A549 (cell line): Measurements from ENCODE around the gene PIP4K2A.

Experiments
- CBX8 ChIP-seq: fragments of 200-600 bp; sonication (generic); IDR thresholded peaks from 2 replicates; pipeline ENCODE4 v1.6.1; 2016
- CTCF ChIP-seq: fragments of >200 bp; sonication (Bioruptor Twin); formaldehyde crosslinking; IDR thresholded peaks from 3 replicates; pipeline ENCODE4 v1.5.1; 2016
- EHMT2 ChIP-seq: fragments of 200-600 bp; sonication (generic); IDR thresholded peaks from 2 replicates; pipeline ENCODE4 v1.6.1; 2016; ENCODE audit warnings: antibody characterized with exemption, low read depth, mild to moderate bottlenecking, moderate library complexity
- EP300 ChIP-seq, 2 experiments: fragments of >200 bp; sonication (Bioruptor Twin); formaldehyde crosslinking; IDR thresholded peaks; 2 replicates in 1 of 2; 3 replicates in 1 of 2; pipeline ENCODE4 v1.6.1; 2016 to 2017
- HDAC2 ChIP-seq: fragments of 200-600 bp; sonication (generic); IDR thresholded peaks from 2 replicates; pipeline ENCODE4 v1.6.1; 2016
- KDM5A ChIP-seq: fragments of 200-600 bp; sonication (generic); IDR thresholded peaks from 2 replicates; pipeline ENCODE4 v1.6.1; 2016; ENCODE audit warnings: antibody characterized with exemption, mild to moderate bottlenecking
- MAX ChIP-seq: IDR thresholded peaks from 2 replicates; pipeline ENCODE4 v1.6.1; 2012
- MYC ChIP-seq: IDR thresholded peaks from 2 replicates; pipeline ENCODE4 v1.6.1; 2012; ENCODE audit warnings: mild to moderate bottlenecking, inconsistent platforms, low read length, improper control_type of control experiment, borderline replicate concordance
- POLR2A ChIP-seq: IDR thresholded peaks from 2 replicates; pipeline ENCODE4 v1.6.1; 2012; ENCODE audit warnings: mild to moderate bottlenecking, low read length
- POLR2AphosphoS2 ChIP-seq: conservative IDR thresholded peaks from 2 replicates; pipeline ENCODE4 v1.6.1; 2012; ENCODE audit warnings: low read length, improper control_type of control experiment, inconsistent platforms
- RAD21 ChIP-seq, 2 experiments: fragments of >200 bp in 1 of 2; sonication (Bioruptor Twin) in 1 of 2; formaldehyde crosslinking in 1 of 2; IDR thresholded peaks in 1 of 2; conservative IDR thresholded peaks in 1 of 2; 2 replicates in 1 of 2; 3 replicates in 1 of 2; pipeline ENCODE4 v1.6.1; 2012 to 2018; ENCODE audit warnings: inconsistent platforms in 1 of 2
- TP53 ChIP-seq: fragments of 250-450 bp; sonication (Bioruptor Pico); IDR thresholded peaks from 2 replicates; pipeline ENCODE4 v1.5.0; 2021; ENCODE audit warnings: mild to moderate bottlenecking, moderate library complexity
- ZFP36 ChIP-seq: fragments of 450-650 bp; IDR thresholded peaks from 2 replicates; pipeline ENCODE4 v1.6.1; 2014; ENCODE audit warnings: borderline replicate concordance; ENCODE audit not compliant: partially characterized antibody
- ZNF302 ChIP-seq: fragments of 250-450 bp; sonication (Bioruptor Pico); IDR thresholded peaks from 2 replicates; pipeline ENCODE4 v1.9.0; 2021; ENCODE audit warnings: inconsistent platforms, mild to moderate bottlenecking, moderate library complexity

- no peak for TF ChIP-seq CTCF
- TF ChIP-seq EHMT2, result no peak
- no peak for TF ChIP-seq MYC
- TF ChIP-seq ZNF302 (CRISPR knock-in tag), result no peak
- TF ChIP-seq POLR2A, result no peak
- TF ChIP-seq MAX, result no peak
- no peak for TF ChIP-seq HDAC2
- TF ChIP-seq EP300 (IDR thresholded peaks at IDR 0.05), result no peak
- TF ChIP-seq POLR2AphosphoS2, result no peak
- no peak for TF ChIP-seq RAD21 (conservative IDR thresholded peaks at IDR 0.05 in 1 of 2, IDR thresholded peaks at IDR 0.05 in 1 of 2)
- no peak for TF ChIP-seq ZFP36
- TF ChIP-seq KDM5A, result no peak
- TF ChIP-seq CBX8, result no peak
- TF ChIP-seq TP53, result no peak
Observed at GRCh38 chr10:22605168-22605567, 109.2 kb downstream of the PIP4K2A start.
